Thyroid gland (tissue), 4 donors: ENCODE data around the gene TTC21A.

Experiments used
- CTCF ChIP-seq, 6 experiments: fragments of 200-600 bp in 3 of 6; fragments of 450-650 bp in 3 of 6; sonication (generic) in 3 of 6; IDR thresholded peaks; one replicate each; pipeline ENCODE4 v1.5.1; 2016 to 2019; ENCODE audit warnings: antibody characterized with exemption in 6 of 6, mild to moderate bottlenecking in 2 of 6, inconsistent platforms in 1 of 6, moderate library complexity in 1 of 6
- POLR2A ChIP-seq, 2 donors: fragments of 450-650 bp; IDR thresholded peaks; one replicate each; pipeline ENCODE4 v1.6.1; 2017; ENCODE audit warnings: antibody characterized with exemption in 2 of 2, mild to moderate bottlenecking in 2 of 2, moderate library complexity in 1 of 2

GRCh38 chr3:39088889-39089288 lies 18.6 kb upstream of the TTC21A start:
- TF ChIP-seq CTCF (IDR thresholded peaks at IDR 0.05), result no peak
- TF ChIP-seq POLR2A (IDR thresholded peaks at IDR 0.05), result no peak
